Spleen (tissue), 11 donors: ENCODE data around the gene PFN1. TPM values are rescaled to one million over a fixed set of nuclear protein-coding genes. Genes with fewer than 3 reads are reported as not detected.

Source experiments
- DNase-seq: peaks from one replicate; pipeline ENCODE4 v3.0.0-alpha.2; 2020
- H3K27ac ChIP-seq, 8 donors: fragments of 200-600 bp; sonication (generic) in 7 of 8; 1 replicate in 4 of 8; 2 replicates in 4 of 8; pipeline versions ENCODE4 v1.5.0 to v1.8.0; 2016 to 2021; ENCODE audit warnings: inconsistent platforms in 4 of 8, mild to moderate bottlenecking in 4 of 8, moderate library complexity in 1 of 8
- H3K27me3 ChIP-seq, 7 donors: fragments of 200-600 bp; sonication (generic) in 6 of 7; replicated peaks in 1 of 7; 1 replicate in 4 of 7; 2 replicates in 3 of 7; pipeline versions ENCODE4 v1.5.0 to v1.8.0; 2016 to 2021; ENCODE audit warnings: inconsistent platforms in 3 of 7, mild to moderate bottlenecking in 1 of 7
- H3K36me3 ChIP-seq, 6 donors: fragments of 200-600 bp; sonication (generic) in 5 of 6; 1 replicate in 4 of 6; 2 replicates in 2 of 6; pipeline versions ENCODE4 v1.5.0 to v1.8.0; 2016 to 2021; ENCODE audit warnings: inconsistent platforms in 2 of 6
- H3K4me1 ChIP-seq, 6 donors: fragments of 200-600 bp; sonication (generic) in 5 of 6; 1 replicate in 3 of 6; 2 replicates in 3 of 6; pipeline versions ENCODE4 v1.5.0 to v1.8.0; 2016 to 2021; ENCODE audit warnings: inconsistent platforms in 3 of 6
- H3K4me3 ChIP-seq, 8 donors: fragments of 200-600 bp; sonication (generic) in 7 of 8; 1 replicate in 4 of 8; 2 replicates in 4 of 8; pipeline versions ENCODE4 v1.5.0 to v1.8.0; 2016 to 2021; ENCODE audit warnings: inconsistent platforms in 4 of 8, mild to moderate bottlenecking in 4 of 8, moderate library complexity in 2 of 8
- H3K9me3 ChIP-seq, 8 donors: fragments of 200-600 bp; sonication (generic) in 7 of 8; 1 replicate in 4 of 8; 2 replicates in 4 of 8; pipeline versions ENCODE4 v1.5.0 to v1.8.0; 2016 to 2021; ENCODE audit warnings: inconsistent platforms in 4 of 8
- POLR2A ChIP-seq, 3 donors: fragments of 450-650 bp; IDR thresholded peaks; one replicate each; pipeline ENCODE4 v1.5.1; 2017; ENCODE audit warnings: antibody characterized with exemption in 3 of 3, mild to moderate bottlenecking in 1 of 3
- POLR2AphosphoS5 ChIP-seq, 3 donors: sonication (generic); formaldehyde crosslinking; IDR thresholded peaks; one replicate each; pipeline ENCODE4 v1.5.1; 2017; ENCODE audit warnings: antibody characterized with exemption in 3 of 3
- WGBS, 5 donors: extraction: QIAGEN DNeasy Blood & Tissue Kit in 3 of 5; methylation state at CpG; one replicate each; pipeline versions ENCODE4 v1.1.5 to v1.1.7; 2013 to 2018; 5-methylcytosine and 5-hydroxymethylcytosine counted together
- intact Hi-C: fragments of 100-400 bp; cut with DNase I; formaldehyde crosslinking; loops from one replicate; pipeline ENCODE4 v1.15.0; 2023; ENCODE audit warnings: low total_unique reads
- polyA plus RNA-seq, 3 donors: library from polyadenylated mRNA; stranded (reverse); fragments of 200-250 nt; gene quantifications; one replicate each; pipeline ENCODE4 v1.2.1, GENCODE V29; 2013
- total RNA-seq, 7 donors: library from RNA; depleted of rRNA in 3 of 7; stranded (reverse); fragments of >200 nt in 3 of 7; fragmentation: NEBNext Ultra II Directional in 4 of 7; extraction: Animal tissue kit (Norgen Biotek cat#: 25700) in 4 of 7; gene quantifications; one replicate each; pipeline versions ENCODE4 v1.1.0 to v1.2.1, GENCODE V29; 2016 to 2021
- TF ChIP-seq, protein P1 (sequence below), 11 experiments: fragments of 200-600 bp in 7 of 11; fragments of 450-650 bp in 4 of 11; sonication (generic) in 4 of 11; IDR thresholded peaks in 8 of 11; conservative IDR thresholded peaks in 3 of 11; 1 replicate in 7 of 11; 2 replicates in 4 of 11; pipeline versions ENCODE4 v1.4.0 to v1.8.0; 2016 to 2021; ENCODE audit warnings: antibody characterized with exemption in 11 of 11, inconsistent platforms in 4 of 11, mild to moderate bottlenecking in 1 of 11
- donor health status: healthy with polysubstance abuse.
- donor health status: DM: no; HTN: no; CAD: no; lungs with moderate emphysema.
- donor health status: DM: no; HTN: no; CAD: no.
- donor health status: Bipolar disorder and iron deficiency.
- donor health status: healthy.
- donor health status: DM: no; HTN: no; CAD: no.
- donor health status: DM: yes; HTN: yes; CAD: no.

PFN1 gene
- total and polyA plus RNA-seq, 10 donors: 605 to 1,090 (median 843) TPM

DNA sequence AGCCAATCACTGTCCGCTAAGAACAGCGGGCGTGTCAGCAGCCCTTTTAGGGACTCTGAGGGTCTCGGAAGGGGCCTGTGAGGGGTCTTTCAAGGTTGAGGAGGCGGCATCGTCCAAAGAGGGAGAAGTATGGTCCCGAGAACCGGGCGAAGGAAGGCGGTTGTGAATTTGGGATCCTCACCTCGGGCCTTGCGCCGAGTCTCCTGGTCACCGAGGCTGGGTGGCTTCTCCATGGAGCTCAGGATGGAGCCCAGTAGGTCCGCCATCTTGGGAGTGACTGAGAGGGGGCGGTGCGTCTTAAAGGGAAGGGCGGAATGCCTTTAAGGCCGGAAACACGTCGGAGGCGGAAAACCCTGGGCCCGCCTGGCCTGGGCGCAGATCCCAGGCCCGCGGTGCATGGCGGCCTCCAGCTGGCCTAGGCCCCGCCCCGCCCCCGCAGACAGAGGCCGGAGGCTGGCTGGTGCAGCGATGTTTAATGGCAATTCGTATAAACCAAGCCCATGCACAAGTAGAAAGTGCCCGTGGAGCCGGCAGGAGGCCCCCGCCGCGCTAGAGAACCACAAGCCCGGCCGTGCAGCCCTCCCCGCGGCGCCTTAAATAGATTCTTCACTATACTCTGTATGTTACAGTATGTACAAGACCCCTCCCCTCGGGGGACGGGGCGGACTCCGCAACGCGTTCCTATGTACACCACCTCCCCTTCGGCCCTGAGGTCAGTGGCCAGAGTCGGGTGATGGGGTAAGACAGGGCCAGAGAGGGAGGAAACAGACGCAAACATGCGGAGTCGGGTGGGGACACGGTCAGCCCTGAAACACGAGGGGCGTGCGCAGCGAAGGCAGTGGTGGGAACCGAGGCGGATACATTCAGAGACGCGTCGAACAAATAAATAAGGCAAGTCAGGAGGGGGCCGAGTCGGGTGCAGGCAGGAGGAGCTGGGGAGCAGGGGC is 19.5 kb upstream of the PFN1 start, which contains the start of gene SPAG7:
TSS of gene SPAG7 (minus strand) at position 279 of the 947 bp plus-strand sequence. CDS start at position 266, 13 bp downstream.
- peak; percentile 99 for DNase-seq
- peak within 1 kb of the TSS; percentile 93 to 95 (median 94) for H3K27ac ChIP-seq
- H3K4me3 ChIP-seq: peak within 1 kb of the TSS; percentile 72 to 90 (median 84)
- H3K36me3 ChIP-seq: peaks cover 0 to 64% (median 29%) of the 10 kb centered on the region in 6 donors
- TF ChIP-seq POLR2AphosphoS5 (IDR thresholded peaks at IDR 0.05) (peak; percentile 93 to 98 (median 96)), POLR2A (IDR thresholded peaks at IDR 0.05) (peak in 2 of 3 donors; percentile 5 to 66)
- TF ChIP-seq, protein P1, sequence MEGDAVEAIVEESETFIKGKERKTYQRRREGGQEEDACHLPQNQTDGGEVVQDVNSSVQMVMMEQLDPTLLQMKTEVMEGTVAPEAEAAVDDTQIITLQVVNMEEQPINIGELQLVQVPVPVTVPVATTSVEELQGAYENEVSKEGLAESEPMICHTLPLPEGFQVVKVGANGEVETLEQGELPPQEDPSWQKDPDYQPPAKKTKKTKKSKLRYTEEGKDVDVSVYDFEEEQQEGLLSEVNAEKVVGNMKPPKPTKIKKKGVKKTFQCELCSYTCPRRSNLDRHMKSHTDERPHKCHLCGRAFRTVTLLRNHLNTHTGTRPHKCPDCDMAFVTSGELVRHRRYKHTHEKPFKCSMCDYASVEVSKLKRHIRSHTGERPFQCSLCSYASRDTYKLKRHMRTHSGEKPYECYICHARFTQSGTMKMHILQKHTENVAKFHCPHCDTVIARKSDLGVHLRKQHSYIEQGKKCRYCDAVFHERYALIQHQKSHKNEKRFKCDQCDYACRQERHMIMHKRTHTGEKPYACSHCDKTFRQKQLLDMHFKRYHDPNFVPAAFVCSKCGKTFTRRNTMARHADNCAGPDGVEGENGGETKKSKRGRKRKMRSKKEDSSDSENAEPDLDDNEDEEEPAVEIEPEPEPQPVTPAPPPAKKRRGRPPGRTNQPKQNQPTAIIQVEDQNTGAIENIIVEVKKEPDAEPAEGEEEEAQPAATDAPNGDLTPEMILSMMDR (IDR thresholded peaks at IDR 0.05 in 8 of 11, conservative IDR thresholded peaks at IDR 0.05 in 3 of 11): peak in 3 of 11 experiments; percentile 8 to 23 (median 12)
- H3K27me3 ChIP-seq: no peaks in the 10 kb centered on the region
- WGBS, 5 donors: 0 to 1% (median 1%) methylated on average over 57 to 66 of the region's 66 CpGs
- intact Hi-C loops: loop anchor here (2.0 kb wide), 1 partner anchor 27 kb away; the partner anchor contains the start of genes RNF167 and SLC25A11
- no peaks in the 10 kb centered on the region for H3K9me3 ChIP-seq
- peaks cover 15 to 79% (median 38%) of the 10 kb centered on the region in 6 donors for H3K4me1 ChIP-seq

DNA sequence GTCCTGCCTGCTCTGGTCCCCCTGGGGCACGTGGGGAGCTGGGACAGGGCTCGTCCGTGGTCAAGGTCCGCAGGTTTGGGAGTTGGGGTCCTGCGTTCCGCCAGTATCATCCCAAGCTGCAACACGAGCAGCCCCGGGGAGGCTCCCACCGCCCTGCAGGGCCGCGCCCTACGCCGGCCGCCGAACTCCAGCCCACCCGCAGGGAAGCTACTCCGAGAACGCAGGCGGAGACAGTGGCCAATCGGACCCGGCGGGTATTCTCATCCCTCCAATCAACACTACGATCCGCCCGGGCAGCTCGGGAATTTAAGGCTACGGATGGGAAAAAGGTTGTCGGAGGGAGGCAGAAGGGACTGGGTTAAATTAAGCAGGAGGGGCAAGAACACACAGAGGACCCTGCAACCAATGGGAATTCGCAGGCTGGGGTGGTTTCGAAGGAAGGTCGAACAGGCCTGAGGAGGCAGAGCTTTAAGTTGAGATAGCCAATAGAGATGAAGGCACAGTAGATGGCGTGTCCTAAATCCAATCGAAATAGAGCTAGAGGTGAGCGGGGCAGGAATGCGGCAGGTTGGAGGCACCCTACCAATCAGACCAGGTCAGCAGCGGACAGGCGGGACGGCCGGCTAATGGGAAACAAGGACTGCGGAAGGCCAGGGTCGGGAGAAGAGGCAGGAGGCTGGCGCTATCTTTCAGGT is 18.7 kb upstream of the PFN1 start:
- H3K27ac ChIP-seq: peak overlapping the region; percentile 93 to 95 (median 94)
- WGBS, 5 donors: 0 to 1% (median 0%) methylated on average over 31 to 42 of the region's 42 CpGs
- H3K9me3 ChIP-seq: no peaks in the 10 kb centered on the region
- TF ChIP-seq POLR2A (IDR thresholded peaks at IDR 0.05) (no peak), POLR2AphosphoS5 (IDR thresholded peaks at IDR 0.05) (peak in 2 of 3 donors; percentile 34 to 72)
- TF ChIP-seq, protein P1 (IDR thresholded peaks at IDR 0.05 in 8 of 11, conservative IDR thresholded peaks at IDR 0.05 in 3 of 11): peak in 1 of 11 experiments; percentile 26
- intact Hi-C loops: loop anchor here (2.0 kb wide), 1 partner anchor 26 kb away; the partner anchor contains the start of genes RNF167 and SLC25A11
- peaks cover 15 to 71% (median 35%) of the 10 kb centered on the region in 6 donors for H3K4me1 ChIP-seq
- DNase-seq: peak; percentile 98
- peak overlapping the region; percentile 72 to 90 (median 84) for H3K4me3 ChIP-seq
- H3K27me3 ChIP-seq: no peaks in the 10 kb centered on the region
- peaks cover 0 to 59% (median 21%) of the 10 kb centered on the region in 6 donors for H3K36me3 ChIP-seq

DNA sequence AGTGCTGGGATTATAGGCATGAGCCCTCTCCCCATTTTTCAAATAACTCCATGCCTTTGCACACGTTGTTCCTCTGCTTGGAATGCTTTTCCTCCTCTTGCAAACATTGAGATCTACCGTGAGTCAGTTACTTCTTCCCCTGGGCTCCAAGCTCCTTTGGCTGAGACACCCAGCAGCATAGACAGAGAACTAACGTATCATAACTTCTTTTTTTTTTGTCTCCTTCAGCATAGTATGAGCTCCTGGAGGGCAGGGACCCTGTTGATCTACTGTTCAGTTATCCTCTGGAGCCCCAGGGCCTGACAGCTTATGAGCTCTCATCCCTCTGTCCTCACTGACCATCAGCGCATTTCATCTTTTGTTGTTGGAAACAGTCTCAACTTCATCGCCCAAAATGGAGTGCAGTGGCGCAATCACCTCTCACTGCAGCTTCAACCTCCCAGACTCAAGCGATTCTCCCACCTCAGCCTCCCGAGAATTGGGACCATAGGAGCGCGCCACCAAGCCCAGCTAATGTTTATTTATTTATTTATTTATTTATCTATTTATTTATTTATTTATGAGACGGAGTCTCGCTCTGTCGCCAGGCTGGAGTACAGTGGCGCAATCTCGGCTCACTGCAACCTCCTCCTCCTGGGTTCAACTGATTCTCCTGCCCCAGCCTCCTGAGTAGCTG is 17.1 kb upstream of the PFN1 start:
- peaks cover 0 to 57% (median 20%) of the 10 kb centered on the region in 6 donors for H3K36me3 ChIP-seq
- TF ChIP-seq POLR2AphosphoS5 (IDR thresholded peaks at IDR 0.05) (no peak), POLR2A (IDR thresholded peaks at IDR 0.05) (no peak)
- TF ChIP-seq, protein P1 (IDR thresholded peaks at IDR 0.05 in 8 of 11, conservative IDR thresholded peaks at IDR 0.05 in 3 of 11): no peak
- intact Hi-C loops: no loop called here
- no peak for DNase-seq
- H3K27me3 ChIP-seq: no peaks in the 10 kb centered on the region
- peaks cover 15 to 58% (median 35%) of the 10 kb centered on the region in 6 donors for H3K4me1 ChIP-seq
- H3K27ac ChIP-seq: peak overlapping the region in 6 of 8 donors; percentile 93 to 95 (median 94)
- no peaks in the 10 kb centered on the region for H3K9me3 ChIP-seq
- WGBS, 5 donors: 92 to 97% (median 94%) methylated on average over 15 of the region's 15 CpGs
- H3K4me3 ChIP-seq: peak overlapping the region in 2 of 8 donors; percentile 75 to 87
